ENCODE measurements around the gene PSMA6. TPM values are rescaled to one million over a fixed set of nuclear protein-coding genes. Genes with fewer than 3 reads are reported as not detected.
"Not testable (repeated sequence)": the region's sequence is repeated elsewhere in the genome, so short reads cannot be mapped to it uniquely, and the experiment has no call there.

The PSMA6 gene
- polyA plus RNA-seq, 1 donor, result 178 TPM

DNA sequence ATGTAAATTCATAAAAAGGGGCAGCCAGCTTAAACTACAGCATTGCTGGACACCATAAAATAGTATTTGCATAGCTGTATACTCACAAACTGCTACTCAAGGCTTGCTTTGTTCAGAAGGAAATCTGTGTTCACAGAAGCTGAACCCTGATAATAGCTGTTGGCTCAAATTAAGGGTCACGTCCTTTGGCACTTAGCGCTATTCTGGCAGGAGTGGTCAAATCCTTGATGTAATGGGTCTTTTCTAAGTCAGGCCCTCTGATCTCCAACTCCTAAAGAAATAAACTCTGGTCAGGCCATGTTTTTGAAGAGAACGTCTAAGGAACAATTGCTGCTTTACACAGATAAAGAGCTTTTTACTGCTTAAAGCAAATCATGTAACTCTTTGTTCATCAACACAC is 12.8 kb upstream of the PSMA6 start:
- no peak for DNase-seq

DNA sequence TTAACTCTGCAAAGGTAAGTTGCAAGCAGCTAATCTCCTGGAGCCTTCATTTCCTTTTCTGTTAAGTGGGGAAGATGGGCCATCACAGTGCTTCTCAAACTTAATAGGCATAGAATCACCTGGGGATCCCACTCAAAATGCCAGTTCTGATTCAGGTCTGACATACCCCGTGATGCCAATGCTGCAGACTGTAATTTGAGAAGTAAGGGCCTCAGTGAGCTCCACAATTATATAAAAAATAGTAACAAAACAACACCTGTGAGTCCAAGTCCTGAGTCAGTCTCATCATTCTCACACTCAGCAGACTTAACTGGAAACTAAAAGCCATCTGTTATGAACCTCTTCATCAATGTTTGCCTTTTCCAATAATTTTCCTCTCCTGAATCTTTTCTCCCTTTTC is 10.8 kb upstream of the PSMA6 start:
- no peak for DNase-seq

DNA sequence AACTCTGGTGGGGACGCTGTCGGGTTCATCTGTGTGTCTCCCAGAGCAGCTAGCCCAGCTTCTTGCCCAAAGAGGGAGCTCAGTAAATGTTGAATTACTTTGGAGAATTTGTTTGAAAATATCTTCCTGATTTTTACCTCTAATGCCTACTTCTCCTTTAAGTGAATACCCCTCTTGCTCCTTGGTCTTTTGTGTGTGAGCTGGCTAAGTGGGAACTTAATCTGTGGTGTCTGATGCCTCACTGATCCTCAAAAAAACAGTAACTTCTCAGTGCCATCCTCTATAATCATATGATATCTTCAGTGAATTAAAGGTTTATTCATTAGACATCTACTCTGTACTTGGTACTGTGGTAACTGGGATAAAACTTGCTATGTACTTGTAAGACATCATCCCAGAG is 7.7 kb upstream of the PSMA6 start:
- DNase-seq, result no peak

DNA sequence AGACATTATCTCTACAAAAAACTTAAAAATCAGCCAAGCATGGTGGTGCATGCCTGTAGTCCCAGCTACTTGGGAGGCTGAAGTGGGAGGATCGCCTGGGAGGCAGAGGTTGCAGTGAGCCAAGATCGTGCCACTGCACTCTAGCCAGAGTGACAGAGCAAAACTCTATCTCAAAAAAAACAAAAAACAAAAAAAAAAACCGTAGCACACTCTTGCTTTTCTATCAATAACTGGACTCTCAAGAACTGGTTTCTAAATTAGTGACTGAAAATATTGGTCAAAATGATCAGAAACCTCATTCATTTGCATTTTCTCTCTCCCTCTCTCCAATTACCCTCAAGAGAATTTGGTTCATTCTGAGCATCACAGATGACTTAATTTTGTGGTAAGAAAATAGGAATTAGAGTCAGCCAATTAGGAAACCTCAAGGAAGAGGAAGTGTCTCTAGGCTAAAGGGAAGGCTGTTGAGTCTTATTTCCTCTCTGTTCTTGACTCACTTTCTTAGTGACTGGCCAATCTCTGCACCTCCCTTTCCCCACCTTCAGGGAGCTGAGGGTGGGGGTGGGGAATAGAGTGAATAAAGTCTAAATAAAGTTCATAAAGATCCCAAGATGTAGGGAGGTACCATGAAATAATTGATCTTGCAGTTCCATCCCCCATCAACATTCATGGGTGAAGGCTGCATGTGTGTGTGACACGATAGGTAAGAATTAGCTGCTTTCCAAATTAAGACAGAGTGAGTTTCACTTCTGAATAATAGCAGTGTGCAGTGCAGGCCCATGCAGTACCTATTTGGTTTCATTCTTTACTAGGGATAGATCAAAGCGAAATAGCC is 6.8 kb upstream of the PSMA6 start:
- no peak for DNase-seq

DNA sequence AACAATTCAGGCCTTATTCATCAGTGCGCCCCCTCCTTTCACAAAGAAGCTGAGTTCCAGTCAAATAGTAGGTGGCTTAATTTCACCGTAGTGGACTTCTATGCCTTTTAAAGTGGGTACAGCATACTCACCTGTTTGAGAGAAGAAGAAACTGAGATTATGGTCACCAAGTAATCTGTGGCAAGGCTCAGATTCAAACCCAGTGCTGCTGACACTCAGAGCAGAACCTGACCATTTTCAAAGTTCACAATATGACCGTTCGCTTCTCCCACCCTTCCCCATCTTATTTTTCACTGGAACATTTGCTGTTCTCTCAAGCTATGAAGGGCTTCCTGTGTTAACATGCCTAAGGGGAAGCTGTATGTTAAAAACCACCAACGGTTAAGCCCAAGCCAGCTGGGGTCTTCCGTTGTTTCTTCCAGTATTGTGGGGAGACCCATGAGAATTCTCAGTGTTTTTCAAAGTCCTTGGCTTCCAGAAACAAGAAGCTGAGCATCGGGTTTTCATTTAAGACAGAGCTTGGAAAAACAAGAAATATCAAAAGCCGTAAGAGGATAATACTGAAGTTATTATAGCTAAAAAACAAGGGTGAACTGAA is 6.1 kb upstream of the PSMA6 start:
- DNase-seq, result no peak

DNA sequence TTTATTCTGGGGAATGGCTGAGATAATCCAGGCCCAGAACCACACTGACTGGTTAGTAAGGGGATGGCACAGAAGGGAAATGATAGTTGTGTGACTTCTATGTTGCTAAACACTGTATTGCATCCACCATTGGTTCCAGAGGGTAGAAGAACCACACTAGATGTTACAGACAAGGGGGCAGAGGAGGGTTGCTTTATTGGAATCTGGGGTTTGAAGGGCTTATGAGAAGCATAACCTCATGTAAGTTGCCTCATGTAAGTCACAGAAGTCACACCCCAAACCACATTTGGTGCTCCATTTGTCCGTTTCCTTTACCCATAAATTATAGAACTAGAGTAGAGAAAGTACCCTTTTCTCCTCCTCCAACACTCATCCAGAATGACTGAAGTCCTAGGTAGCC is 5.5 kb upstream of the PSMA6 start:
- no peak for DNase-seq

DNA sequence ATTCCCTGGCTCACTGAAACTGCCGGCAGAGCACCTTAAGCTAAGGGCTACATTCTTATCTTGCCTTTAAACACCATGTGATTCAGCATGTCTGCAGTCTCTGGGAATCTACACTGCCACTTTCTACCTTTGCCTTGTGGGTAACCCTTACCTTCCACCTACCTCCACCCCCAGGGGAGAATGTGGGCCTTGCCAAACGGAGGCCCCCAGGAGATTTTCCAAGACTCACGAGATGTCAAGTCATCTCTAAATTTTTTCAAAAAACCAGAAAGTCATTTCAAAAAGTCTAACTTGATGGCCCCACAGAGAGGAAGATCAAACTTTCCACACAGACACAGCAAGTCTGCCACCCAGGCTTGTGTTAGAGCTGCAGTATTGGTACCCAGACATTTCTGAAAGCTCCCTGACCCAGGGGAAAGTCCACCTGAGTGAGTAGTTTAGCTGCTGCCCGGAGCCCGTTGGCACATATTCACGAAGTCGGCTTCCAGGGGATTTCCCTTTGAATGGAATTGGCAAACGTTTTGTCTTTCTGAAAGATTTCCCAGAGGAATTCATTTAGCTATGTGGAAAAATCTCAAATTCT is 4.7 kb upstream of the PSMA6 start:
- DNase-seq, result no peak

DNA sequence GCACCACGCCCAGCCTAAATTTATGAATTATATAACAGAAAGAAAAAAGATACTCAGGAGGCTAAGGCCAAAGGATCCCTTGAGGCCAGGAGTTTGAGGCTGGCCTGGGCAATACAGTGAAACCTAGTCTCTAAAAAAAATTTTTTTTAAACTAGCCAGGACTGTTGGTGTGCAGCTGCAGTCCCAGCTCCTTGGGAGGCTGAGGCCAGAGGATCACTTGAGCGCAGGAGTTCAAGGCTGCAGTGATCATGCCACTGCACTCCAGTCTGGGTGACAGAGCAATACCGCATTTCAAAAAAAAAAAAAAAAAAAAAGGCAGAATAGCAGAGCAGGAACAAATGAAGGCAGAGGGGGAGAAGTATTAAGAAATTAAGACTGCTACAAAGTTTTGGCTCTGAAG is 2.6 kb upstream of the PSMA6 start:
- DNase-seq, result no peak

DNA sequence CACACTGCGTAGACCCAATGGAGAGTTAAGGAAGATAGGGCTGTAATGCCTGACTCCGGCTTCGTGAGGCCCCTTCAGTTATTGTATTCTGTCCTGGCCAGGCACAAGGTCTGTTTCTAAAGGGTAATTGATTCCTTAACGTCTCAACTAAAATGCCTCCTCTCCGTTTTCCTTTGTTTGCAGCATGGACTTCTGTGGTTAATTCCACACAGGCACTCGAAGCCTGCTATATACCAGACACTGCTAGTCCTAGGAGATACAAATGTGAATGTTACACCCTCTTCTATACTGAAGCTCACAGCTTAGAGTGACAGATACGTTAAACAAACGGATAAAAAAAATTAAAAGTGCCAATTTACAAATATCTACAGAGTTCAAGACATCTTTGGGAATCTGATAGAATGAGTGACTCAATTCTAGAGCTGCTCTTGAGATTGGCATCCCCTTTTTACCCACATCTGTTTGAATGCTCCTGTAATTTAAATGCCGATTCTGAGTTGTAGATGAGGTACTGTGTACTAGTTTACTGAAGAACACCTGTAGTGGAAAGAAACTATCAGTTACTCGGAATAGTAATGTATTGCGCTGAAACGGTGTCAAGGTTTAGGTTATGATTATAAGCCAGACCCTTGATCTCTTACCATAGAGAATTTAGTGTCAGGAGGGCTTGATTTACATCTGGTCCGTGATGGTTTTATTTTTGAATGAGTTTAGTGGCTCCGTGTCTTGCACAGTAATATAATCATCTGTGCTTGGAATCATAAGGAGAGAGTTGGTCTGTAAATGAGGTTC is 784 bp downstream of the PSMA6 start:
- no peak for DNase-seq

DNA sequence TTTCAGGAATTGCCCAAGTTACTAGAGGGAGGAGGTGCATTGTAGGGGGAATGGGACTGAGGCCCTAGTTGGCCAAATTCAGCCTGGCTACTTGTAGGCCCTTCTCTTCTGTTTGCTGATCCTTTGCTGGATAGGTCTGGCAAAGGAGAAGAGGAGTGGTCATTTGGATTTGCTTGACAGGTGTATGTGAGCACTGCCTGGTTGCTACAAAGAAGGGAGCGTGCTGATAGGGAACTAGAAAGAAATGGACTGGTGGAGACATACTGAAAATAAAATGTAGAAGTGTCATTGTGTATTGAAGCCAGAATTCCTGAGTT is 3.6 kb downstream of the PSMA6 start:
- no peak for DNase-seq

DNA sequence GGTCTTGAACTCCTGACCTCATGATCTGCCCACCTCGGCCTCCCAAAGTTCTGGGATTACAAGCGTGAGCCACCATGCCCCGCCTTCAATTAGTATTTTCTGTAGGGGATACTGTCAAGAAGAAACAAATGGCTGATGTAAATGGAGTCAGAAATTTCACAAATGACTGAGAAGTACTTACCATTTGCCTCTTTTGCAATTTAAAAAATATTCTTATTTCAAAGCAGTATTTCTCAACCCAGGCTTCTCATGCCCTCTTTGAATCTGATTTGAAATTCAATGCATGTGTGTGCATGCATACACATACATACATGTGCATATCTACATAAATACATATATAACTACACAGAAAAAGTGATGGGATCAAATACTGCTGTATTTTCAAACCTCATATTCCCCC is 4.4 kb downstream of the PSMA6 start:
- DNase-seq, result no peak

DNA sequence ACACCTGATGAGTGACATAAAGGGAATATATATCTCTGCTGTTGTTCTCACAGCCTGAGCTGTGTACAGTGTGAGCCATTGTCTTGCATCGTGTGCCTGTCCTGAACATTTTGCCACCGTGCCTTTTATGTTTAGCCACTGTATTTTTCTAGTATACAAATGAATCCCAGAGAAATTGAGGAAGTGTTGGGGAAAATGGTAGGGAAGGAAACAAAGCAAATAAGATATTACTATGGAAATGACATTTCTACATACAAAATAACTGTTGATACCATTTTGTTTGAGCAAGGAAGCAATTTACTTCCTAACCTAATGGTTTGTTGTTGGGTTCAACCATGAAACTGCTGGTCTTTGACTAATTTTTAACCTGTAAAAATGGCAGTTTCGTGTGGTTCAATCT is 5.5 kb downstream of the PSMA6 start:
- DNase-seq, result no peak

DNA sequence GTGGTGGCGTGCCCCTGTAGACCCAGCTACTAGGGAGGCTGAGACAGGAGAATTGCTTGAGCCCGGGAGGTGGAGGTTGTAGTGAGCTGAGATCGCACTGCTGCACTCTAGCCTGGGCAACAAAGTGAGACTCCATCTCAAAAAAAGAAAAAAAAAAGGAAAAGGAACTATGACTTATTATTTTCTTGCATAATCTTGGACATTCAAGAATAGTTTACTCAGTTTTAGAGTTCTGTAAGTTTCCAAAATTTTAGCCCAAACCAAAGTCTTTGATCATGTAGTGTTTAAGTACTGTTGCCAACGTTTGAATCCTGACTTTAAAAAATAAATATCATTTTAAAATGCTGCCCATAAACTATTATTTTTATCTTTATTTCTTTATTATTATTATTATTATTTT is 6.2 kb downstream of the PSMA6 start:
- DNase-seq, result no peak

DNA sequence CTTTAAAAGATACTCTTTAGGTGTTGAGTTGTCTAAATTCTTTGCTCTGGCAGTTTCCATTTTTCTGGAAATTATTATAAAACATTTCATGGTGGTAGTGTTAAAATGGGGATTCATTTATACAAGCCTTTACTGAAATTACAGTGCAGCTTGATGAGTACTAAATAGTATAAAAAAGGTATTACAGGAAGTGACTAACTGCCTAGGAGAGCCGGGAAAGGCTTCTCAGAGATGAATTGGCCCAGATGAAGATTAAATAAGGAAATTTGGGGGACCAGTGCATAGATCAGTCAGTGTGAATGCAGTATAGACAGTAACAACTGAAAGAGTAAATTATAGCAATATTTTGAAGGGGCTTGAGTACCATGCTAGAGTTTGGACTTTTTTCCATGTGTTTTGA is 7.5 kb downstream of the PSMA6 start:
- no peak for DNase-seq

DNA sequence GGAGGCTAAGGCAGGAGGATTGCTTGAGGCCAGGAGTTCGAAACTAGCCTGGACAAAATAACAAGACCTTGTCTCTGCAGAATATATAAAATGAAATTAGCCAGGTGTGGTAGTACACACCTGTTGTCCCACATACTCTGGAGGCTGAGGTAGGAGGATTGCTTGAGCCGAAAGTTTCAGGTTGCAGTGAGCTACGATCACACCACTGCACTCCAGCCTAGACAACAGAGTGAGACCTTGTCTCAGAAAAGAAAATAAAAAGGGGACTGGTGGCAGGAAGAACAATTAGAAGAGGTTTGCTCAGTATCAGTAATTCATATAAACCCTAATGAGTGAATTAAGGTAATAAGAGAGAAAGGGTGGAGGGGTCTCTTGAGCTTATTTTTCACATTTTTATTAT is 8.0 kb downstream of the PSMA6 start:
- DNase-seq, result no peak

DNA sequence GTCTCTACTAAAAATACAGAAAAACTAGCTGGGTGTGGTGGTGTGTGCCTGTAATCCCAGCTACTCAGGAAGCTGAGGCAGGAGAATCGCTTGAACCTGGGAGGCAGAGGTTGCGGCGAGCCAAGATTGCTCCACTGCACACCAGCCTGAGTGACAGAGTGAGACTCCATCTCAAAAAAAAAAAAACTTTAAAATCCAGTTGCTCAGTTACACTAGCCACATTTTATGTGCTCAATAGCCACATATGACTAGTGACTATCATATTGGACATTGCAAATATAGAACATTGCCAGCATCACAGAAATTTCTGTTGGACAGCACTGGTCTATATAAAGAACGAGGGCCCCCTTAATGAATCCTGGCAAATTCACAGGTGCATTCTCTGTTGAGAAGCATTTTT is 9.2 kb downstream of the PSMA6 start:
- DNase-seq, result not testable (repeated sequence)

DNA sequence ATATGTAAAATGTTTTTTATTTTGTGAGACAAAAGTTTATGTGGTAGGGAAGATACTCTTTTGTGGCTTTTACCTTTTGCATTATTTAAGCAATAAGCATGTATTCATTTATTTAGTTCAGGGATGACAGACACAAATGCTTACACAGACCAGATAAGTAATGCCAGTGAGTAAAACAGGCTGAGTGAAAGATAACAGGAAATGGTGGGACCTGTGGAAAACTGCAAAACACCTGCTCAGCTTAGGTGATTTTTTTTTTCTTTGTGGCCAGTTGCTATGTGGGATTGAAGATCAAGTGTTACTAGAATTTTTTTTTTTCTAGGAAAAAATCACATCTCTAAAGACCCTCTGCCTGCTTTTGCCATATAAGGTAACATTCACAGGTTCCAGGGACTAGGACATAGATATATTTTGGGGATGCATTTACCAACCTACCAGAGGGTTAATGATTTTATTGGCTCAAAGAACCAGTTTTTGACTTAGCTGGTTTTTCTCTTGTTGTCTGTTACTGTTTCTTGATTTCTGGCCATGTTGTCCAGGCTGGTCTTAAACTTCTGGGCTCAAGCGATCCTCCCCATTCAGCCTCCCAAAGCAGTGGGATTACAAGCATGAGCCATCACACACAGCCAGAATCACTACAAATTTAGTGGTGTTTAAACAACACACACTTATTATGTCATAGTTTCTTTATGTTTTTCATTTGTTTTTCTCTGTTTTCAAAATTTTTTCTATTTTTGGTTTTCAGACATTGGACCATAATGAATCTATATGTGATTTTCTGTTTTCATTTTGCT is 9.8 kb downstream of the PSMA6 start:
- DNase-seq, result no peak

DNA sequence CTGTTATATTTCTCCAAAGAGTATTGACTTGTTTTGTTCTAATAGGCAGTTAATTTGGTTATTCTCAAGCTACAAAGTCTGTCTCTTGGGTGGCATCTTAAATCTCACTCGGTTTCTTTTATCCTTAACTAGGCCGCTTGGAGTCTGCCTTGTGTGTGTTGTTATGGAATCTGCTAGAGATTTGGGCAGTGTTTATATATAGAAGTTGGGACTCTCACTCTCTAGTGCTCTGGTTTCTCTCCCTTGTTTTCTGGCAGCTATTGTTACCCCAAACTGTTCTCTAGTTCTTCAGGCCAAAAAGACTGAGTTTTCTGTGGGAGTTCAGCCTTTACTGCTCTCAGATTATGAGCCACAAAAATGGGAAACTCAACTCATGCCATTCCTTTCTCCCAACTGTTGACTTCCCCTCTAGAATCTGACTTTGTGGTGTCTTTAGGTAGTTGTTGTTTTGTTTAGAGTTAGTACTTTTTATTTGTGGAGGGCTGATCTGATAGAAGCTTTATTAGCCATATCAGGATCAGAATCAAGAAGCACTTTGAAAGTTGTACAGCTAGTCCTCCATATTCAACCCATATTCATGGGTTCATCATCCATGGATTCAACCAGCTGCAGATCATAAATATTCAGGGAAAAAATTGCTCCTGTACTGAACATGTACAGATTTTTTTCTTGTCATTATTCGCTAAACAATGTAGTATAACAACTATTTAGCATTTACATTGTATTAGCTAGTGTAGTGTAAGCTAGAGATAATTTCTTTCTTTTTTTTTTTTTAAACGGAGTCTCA is 11.2 kb downstream of the PSMA6 start:
- no peak for DNase-seq

DNA sequence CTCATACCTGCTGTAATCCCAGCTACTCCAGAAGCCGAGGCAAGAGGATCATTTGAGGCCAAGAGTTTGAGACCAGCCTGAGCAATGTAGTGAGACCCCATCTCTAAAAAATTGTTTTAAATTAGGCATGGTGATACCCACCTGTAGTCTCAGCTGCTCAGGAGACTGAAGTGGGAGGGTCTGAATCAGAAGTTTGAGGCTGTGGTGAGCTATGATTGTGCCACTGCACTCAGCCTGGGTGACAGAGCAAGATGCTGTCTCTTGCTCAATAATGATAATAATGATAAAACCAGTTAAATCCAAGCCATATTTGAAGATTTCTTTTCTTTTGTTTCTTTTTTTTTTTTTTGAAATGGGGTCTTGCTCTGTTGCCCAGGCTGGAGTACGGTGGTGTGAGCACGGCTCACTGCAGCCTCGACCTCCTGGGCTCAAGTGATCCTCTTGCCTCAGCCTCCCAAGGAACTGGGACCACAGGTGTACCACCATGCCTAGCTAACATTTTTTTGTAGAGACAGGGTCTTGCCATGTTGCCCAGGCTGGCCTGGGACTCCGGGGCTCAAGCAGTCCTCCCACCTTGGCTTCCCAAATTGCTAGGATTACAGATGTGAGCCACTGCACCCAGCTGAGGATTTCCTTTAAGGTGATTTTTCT is 12.8 kb downstream of the PSMA6 start:
- no peak for DNase-seq

DNA sequence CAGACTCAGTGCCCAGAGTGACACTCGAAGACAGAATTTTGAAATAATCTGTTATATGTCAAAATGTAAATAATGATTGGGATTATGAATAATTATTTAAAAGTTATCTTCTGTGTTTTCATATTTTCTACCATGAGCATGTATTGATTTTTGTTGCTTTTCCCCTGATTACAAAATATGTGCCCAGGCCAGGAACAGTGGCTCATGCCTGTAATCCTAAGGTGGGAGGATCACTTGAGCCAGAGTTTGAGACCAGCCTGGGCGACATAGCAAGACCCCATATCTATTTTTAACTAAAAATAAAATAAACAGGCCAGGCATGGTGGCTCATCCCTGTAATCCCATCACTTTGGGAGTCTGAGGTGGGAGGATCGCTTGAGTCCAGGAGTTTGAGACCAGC is 13.5 kb downstream of the PSMA6 start:
- no peak for DNase-seq

DNA sequence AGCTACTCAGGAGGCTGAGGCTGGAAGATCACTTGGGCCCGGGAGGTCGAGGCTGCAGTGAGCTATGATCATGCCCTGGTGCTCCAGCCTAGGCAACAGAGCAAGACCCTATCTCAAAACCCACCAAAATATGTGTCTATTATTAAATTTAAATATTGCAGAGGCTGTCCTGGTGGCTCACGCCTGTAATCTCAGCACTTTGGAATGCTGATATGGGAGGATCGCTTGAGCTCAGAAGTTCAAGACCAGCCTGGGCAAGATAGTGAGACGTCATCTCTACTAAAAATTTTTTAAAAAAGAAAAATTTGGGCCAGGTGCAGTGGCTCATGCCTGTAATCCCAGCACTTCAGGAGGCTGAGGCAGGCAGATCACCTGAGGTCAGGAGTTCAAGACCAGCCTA is 13.9 kb downstream of the PSMA6 start:
- no peak for DNase-seq

All from left kidney (tissue), 2 donors.